ENCODE results near the gene CXCR3. TPM values are rescaled to one million over a fixed set of nuclear protein-coding genes. Genes with fewer than 3 reads are reported as not detected.

The CXCR3 gene
- total RNA-seq, 5 donors from 2014 or later (not counting 1 experiment from before 2014, with no cell fraction given) = 12.5 to 41.5 (median 17.6) TPM

Other genes with a start within 250 kb of the CXCR3 start
- gene OGT, start 85.4 kb downstream of the CXCR3 start, total RNA-seq = 100 to 1,000 TPM; 438 to 548 (median 460) TPM
- 1 to 10 TPM; 5.2 to 8.6 (median 5.6) TPM for gene GCNA, start 40.1 kb downstream of the CXCR3 start, total RNA-seq
- gene CXorf49, start 99.8 kb upstream of the CXCR3 start, total RNA-seq = not detected
- not detected for gene CXorf49B, start 144.8 kb upstream of the CXCR3 start, total RNA-seq

All from T-cell (primary cell).